ENCODE results near the gene MAPK12. TPM values are rescaled to one million over a fixed set of nuclear protein-coding genes. Genes with fewer than 3 reads are reported as not detected.

Gene MAPK12
- total RNA-seq, 1 donor from 2014 or later: 21.4 TPM

- DNase-seq (ENCODE audit: low spot score): no peak
Measured at GRCh38 chr22:50268655-50269113, 7.2 kb upstream of the MAPK12 start.

- no peak for DNase-seq (ENCODE audit: low spot score)
Measured at GRCh38 chr22:50267591-50268390, 6.3 kb upstream of the MAPK12 start.

- no peak for DNase-seq (ENCODE audit: low spot score)
Measured at GRCh38 chr22:50266994-50267393, 5.5 kb upstream of the MAPK12 start.

- DNase-seq (ENCODE audit: low spot score): no peak
Measured at GRCh38 chr22:50264946-50265669, 3.6 kb upstream of the MAPK12 start.

GRCh38 chr22:50264104-50264745 is 2.7 kb upstream of the MAPK12 start:
- no peak for DNase-seq (ENCODE audit: low spot score)

- DNase-seq (ENCODE audit: low spot score): no peak
Measured at GRCh38 chr22:50262973-50263617, 1.6 kb upstream of the MAPK12 start.

- DNase-seq (ENCODE audit: low spot score): no peak
Measured at GRCh38 chr22:50262460-50262911, 1.0 kb upstream of the MAPK12 start.

GRCh38 chr22:50260801-50261614 is 475 bp downstream of the MAPK12 start:
- DNase-seq (ENCODE audit: low spot score): peak; percentile 57

GRCh38 chr22:50260434-50260800 is 1.1 kb downstream of the MAPK12 start:
- no peak for DNase-seq (ENCODE audit: low spot score)

- no peak for DNase-seq (ENCODE audit: low spot score)
Measured at GRCh38 chr22:50259302-50259701, 2.2 kb downstream of the MAPK12 start.

- DNase-seq (ENCODE audit: low spot score): no peak
Measured at GRCh38 chr22:50258361-50259292, 2.9 kb downstream of the MAPK12 start.

GRCh38 chr22:50257451-50258360 is 3.8 kb downstream of the MAPK12 start:
- DNase-seq (ENCODE audit: low spot score): no peak

- no peak for DNase-seq (ENCODE audit: low spot score)
Measured at GRCh38 chr22:50257041-50257440, 4.4 kb downstream of the MAPK12 start.

GRCh38 chr22:50256258-50256862 is 5.1 kb downstream of the MAPK12 start:
- DNase-seq (ENCODE audit: low spot score): no peak

GRCh38 chr22:50255607-50256006 is 5.9 kb downstream of the MAPK12 start:
- DNase-seq (ENCODE audit: low spot score): no peak

- no peak for DNase-seq (ENCODE audit: low spot score)
Measured at GRCh38 chr22:50255099-50255498, 6.4 kb downstream of the MAPK12 start.

- DNase-seq (ENCODE audit: low spot score): no peak
Measured at GRCh38 chr22:50253941-50254340, 7.5 kb downstream of the MAPK12 start.
